ENCODE measurements around the gene LARGE1.

GRCh38 chr22:33895444-33895843 lies 24.8 kb downstream of the LARGE1 start:
- TF ChIP-seq CTCF (IDR thresholded peaks at IDR 0.05; ENCODE audit: low read length) (no peak), EZH2 (IDR thresholded peaks at IDR 0.05; ENCODE audit: borderline replicate concordance, low read length) (no peak)
